ENCODE measurements around the gene H2AZ2.
"Not testable (repeated sequence)": the region's sequence is repeated elsewhere in the genome, so short reads cannot be mapped to it uniquely, and the experiment has no call there.

The H2AZ2 gene

GRCh38 chr7:44787041-44787440 is 60.8 kb downstream of the H2AZ2 start:
- DNase-seq (ENCODE audit: low read depth in 2 of 2, low spot score in 1 of 2): no peak

GRCh38 chr7:44785218-44785617 is 62.7 kb downstream of the H2AZ2 start:
- DNase-seq (ENCODE audit: low read depth in 2 of 2, low spot score in 1 of 2): not testable (repeated sequence)

- no peak for DNase-seq (ENCODE audit: low read depth in 2 of 2, low spot score in 1 of 2)
These were observed 63.5 kb downstream of the H2AZ2 start for GRCh38 chr7:44784364-44784763.

- DNase-seq (ENCODE audit: low read depth in 2 of 2, low spot score in 1 of 2): no peak
These were observed 64.5 kb downstream of the H2AZ2 start for GRCh38 chr7:44783407-44783806.

GRCh38 chr7:44782460-44782859 is 65.4 kb downstream of the H2AZ2 start:
- DNase-seq (ENCODE audit: low read depth in 2 of 2, low spot score in 1 of 2): no peak

Data from stimulated activated CD8-positive, alpha-beta memory T cell treated with anti-CD3 and anti-CD28 coated beads, Interleukin-4, amount 100 ng/mL, for 1 hour (primary cell).